H9 (cell line): Measurements from ENCODE around the gene KRT1. TPM values are rescaled to one million over a fixed set of nuclear protein-coding genes. Genes with fewer than 3 reads are reported as not detected.

Experiments used
- DNase-seq: peaks from one replicate; pipeline ENCODE4 v3.0.0-alpha.2; 2017
- H2AFZ ChIP-seq: one replicate; pipeline ENCODE4 v1.6.1; 2013; ENCODE audit warnings: mild to moderate bottlenecking, low read length, control low read depth, moderate library complexity
- H2AK5ac ChIP-seq: 2 replicates; pipeline ENCODE4 v1.6.1; 2013; ENCODE audit warnings: low read length, control low read depth, mixed read lengths; ENCODE audit not compliant: insufficient read length
- H2BK120ac ChIP-seq: one replicate; pipeline ENCODE4 v1.6.1; 2013; ENCODE audit warnings: low read depth, mild to moderate bottlenecking, low read length, control low read depth, inconsistent platforms; ENCODE audit not compliant: poor library complexity, severe bottlenecking
- H2BK12ac ChIP-seq: 2 replicates; pipeline ENCODE4 v1.6.1; 2013; ENCODE audit warnings: low read length, control low read depth, mixed read lengths, low read depth; ENCODE audit not compliant: insufficient read length
- H2BK15ac ChIP-seq: 2 replicates; pipeline ENCODE4 v1.6.1; 2013; ENCODE audit warnings: low read depth, low read length, control low read depth
- H2BK20ac ChIP-seq: one replicate; pipeline ENCODE4 v1.6.1; 2013; ENCODE audit warnings: low read depth, mild to moderate bottlenecking, low read length, control low read depth, inconsistent platforms; ENCODE audit not compliant: poor library complexity, severe bottlenecking
- H2BK5ac ChIP-seq: 2 replicates; pipeline ENCODE4 v1.6.1; 2013; ENCODE audit warnings: low read length, control low read depth, mixed read lengths; ENCODE audit not compliant: insufficient read length
- H3K14ac ChIP-seq: 2 replicates; pipeline ENCODE4 v1.6.1; 2013; ENCODE audit warnings: low read length, control low read depth; ENCODE audit not compliant: insufficient read depth
- H3K18ac ChIP-seq: 2 replicates; pipeline ENCODE4 v1.6.1; 2013; ENCODE audit warnings: low read depth, mild to moderate bottlenecking, mixed read lengths, low read length, control low read depth; ENCODE audit not compliant: insufficient read length
- H3K23ac ChIP-seq: 2 replicates; pipeline ENCODE4 v1.6.1; 2013; ENCODE audit warnings: low read length, control low read depth, mixed read lengths, low read depth; ENCODE audit not compliant: insufficient read length
- H3K23me2 ChIP-seq: 2 replicates; pipeline ENCODE4 v1.6.1; 2013; ENCODE audit warnings: low read depth, mild to moderate bottlenecking, mixed read lengths, low read length, control low read depth; ENCODE audit not compliant: insufficient read length, poor library complexity, severe bottlenecking
- H3K27ac ChIP-seq: 2 replicates; pipeline ENCODE4 v1.5.1; 2013; ENCODE audit warnings: low read length, control low read depth, mixed read lengths, low read depth; ENCODE audit not compliant: insufficient read length
- H3K27me3 ChIP-seq: 2 replicates; pipeline ENCODE4 v1.6.1; 2013; ENCODE audit warnings: low read length, control low read depth, inconsistent platforms; ENCODE audit not compliant: insufficient read depth
- H3K4ac ChIP-seq: 2 replicates; pipeline ENCODE4 v1.6.1; 2013; ENCODE audit warnings: low read depth, mild to moderate bottlenecking, control low read depth, inconsistent platforms, low read length, moderate library complexity
- H3K4me1 ChIP-seq: 2 replicates; pipeline ENCODE4 v1.6.1; 2013; ENCODE audit warnings: low read length, control low read depth, inconsistent platforms; ENCODE audit not compliant: insufficient read depth
- H3K4me2 ChIP-seq: 2 replicates; pipeline ENCODE4 v1.6.1; 2013; ENCODE audit warnings: low read length, control low read depth, mixed read lengths; ENCODE audit not compliant: insufficient read length, insufficient read depth
- H3K56ac ChIP-seq: 2 replicates; pipeline ENCODE4 v1.6.1; 2013; ENCODE audit warnings: low read depth, mild to moderate bottlenecking, mixed read lengths, low read length, control low read depth; ENCODE audit not compliant: insufficient read length
- H3K79me1 ChIP-seq: 2 replicates; pipeline ENCODE4 v1.6.1; 2013; ENCODE audit warnings: low read depth, mild to moderate bottlenecking, moderate library complexity, low read length, control low read depth, inconsistent platforms; ENCODE audit not compliant: insufficient read depth, poor library complexity, severe bottlenecking
- H3K79me2 ChIP-seq: 2 replicates; pipeline ENCODE4 v1.6.1; 2013; ENCODE audit warnings: low read length, control low read depth, inconsistent platforms; ENCODE audit not compliant: insufficient read depth
- H3K9ac ChIP-seq: 2 replicates; pipeline ENCODE4 v1.6.1; 2013; ENCODE audit warnings: low read length, control low read depth, mixed read lengths; ENCODE audit not compliant: insufficient read length; ENCODE audit errors: extremely low read depth
- H3K9me3 ChIP-seq: one replicate; pipeline ENCODE4 v1.6.1; 2013; ENCODE audit warnings: low read depth, low read length, inconsistent platforms; ENCODE audit not compliant: control insufficient read depth
- H3T11ph ChIP-seq: one replicate; pipeline ENCODE4 v1.6.1; 2013; ENCODE audit warnings: mild to moderate bottlenecking, low read length, control low read depth, inconsistent platforms
- H4K20me1 ChIP-seq: one replicate; pipeline ENCODE4 v1.6.1; 2013; ENCODE audit not compliant: control insufficient read depth, insufficient read length, insufficient read depth
- H4K5ac ChIP-seq: 2 replicates; pipeline ENCODE4 v1.6.1; 2013; ENCODE audit warnings: low read depth, mild to moderate bottlenecking, mixed read lengths, low read length, control low read depth; ENCODE audit not compliant: insufficient read length
- H4K8ac ChIP-seq: replicated peaks from 2 replicates; pipeline ENCODE4 v1.6.1; 2013; ENCODE audit warnings: low read length, control low read depth, mixed read lengths, low read depth; ENCODE audit not compliant: insufficient read length
- H4K91ac ChIP-seq: 2 replicates; pipeline ENCODE4 v1.6.1; 2013; ENCODE audit warnings: low read depth, mild to moderate bottlenecking, moderate library complexity, mixed read lengths, low read length, control low read depth; ENCODE audit not compliant: insufficient read length
- H3K27ac Mint-ChIP-seq, 3 experiments: 2 replicates in 2 of 3; 3 replicates in 1 of 3; pipeline ENCODE4 v1.8.0; 2020 to 2021; ENCODE audit warnings: mixed read lengths in 3 of 3, mild to moderate bottlenecking in 1 of 3, moderate library complexity in 1 of 3
- H3K27me3 Mint-ChIP-seq: 2 replicates; pipeline ENCODE4 v1.8.0; 2021; ENCODE audit warnings: low read depth, mild to moderate bottlenecking, moderate library complexity, mixed read lengths
- H3K36me3 Mint-ChIP-seq, 3 experiments: 2 replicates in 2 of 3; 3 replicates in 1 of 3; pipeline ENCODE4 v1.8.0; 2020 to 2021; ENCODE audit warnings: low read depth in 3 of 3, mixed read lengths in 3 of 3; ENCODE audit not compliant: insufficient read depth in 1 of 3
- H3K4me1 Mint-ChIP-seq, 2 experiments: 2 replicates each; pipeline ENCODE4 v1.8.0; 2020; ENCODE audit warnings: mixed read lengths in 2 of 2
- H3K4me3 Mint-ChIP-seq, 2 experiments: 2 replicates in 1 of 2; 3 replicates in 1 of 2; pipeline ENCODE4 v1.8.0; 2020 to 2021; ENCODE audit warnings: mild to moderate bottlenecking in 2 of 2, mixed read lengths in 2 of 2, moderate library complexity in 1 of 2
- H3K9me3 Mint-ChIP-seq, 2 experiments: 2 replicates in 1 of 2; 3 replicates in 1 of 2; pipeline ENCODE4 v1.8.0; 2020; ENCODE audit warnings: mild to moderate bottlenecking in 2 of 2, mixed read lengths in 2 of 2, moderate library complexity in 1 of 2
- CTCF ChIP-seq: fragments of 200-600 bp; sonication (generic); conservative IDR thresholded peaks from 3 replicates; pipeline ENCODE4 v1.8.0; 2021; ENCODE audit warnings: antibody characterized with exemption, mild to moderate bottlenecking
- WGBS: extraction: QIAGEN DNeasy Blood & Tissue Kit; methylation state at CpG from one replicate; pipeline ENCODE4 v1.1.7; 2013; ENCODE audit warnings: missing lambda C conversion rate, low lambda C conversion rate, mixed read lengths; ENCODE audit not compliant: insufficient read length; ENCODE audit errors: extremely low coverage; 5-methylcytosine and 5-hydroxymethylcytosine counted together
- total RNA-seq: library from RNA; stranded (reverse); gene quantifications from 2 replicates; pipeline ENCODE4 v1.2.1, GENCODE V29; 2021

KRT1 gene
- total RNA-seq, 1 experiment from 2014 or later, result not detected

GRCh38 chr12:52697058-52697582 lies 16.9 kb upstream of the KRT1 start:
- H3K9me3 Mint-ChIP-seq, result no peaks in the 10 kb centered on the region
- no peak overlapping the region for H2AFZ ChIP-seq
- H2BK12ac ChIP-seq, result no peak overlapping the region
- no peaks in the 10 kb centered on the region for H3K79me2 ChIP-seq
- no peak overlapping the region for H3K27ac ChIP-seq
- no peak overlapping the region for H3K18ac ChIP-seq
- H2BK5ac ChIP-seq, result no peak overlapping the region
- no peak overlapping the region for H4K5ac ChIP-seq
- H3K27ac Mint-ChIP-seq, result no peak overlapping the region
- no peak overlapping the region for H4K91ac ChIP-seq
- DNase-seq, result no peak
- no peaks in the 10 kb centered on the region for H3K79me1 ChIP-seq
- H3K4ac ChIP-seq, result no peak overlapping the region
- no peaks in the 10 kb centered on the region for H3K4me1 ChIP-seq
- H3K14ac ChIP-seq, result no peak overlapping the region
- no peak overlapping the region for H2BK20ac ChIP-seq
- peak; percentile 45; the same call in 2 of the 3 replicates for TF ChIP-seq CTCF
- H3K4me1 Mint-ChIP-seq, result peaks cover 13 to 14% of the 10 kb centered on the region in 2 experiments
- H3K23ac ChIP-seq, result no peak overlapping the region
- no peak overlapping the region for H3K56ac ChIP-seq
- no peak overlapping the region for H2BK120ac ChIP-seq
- H3K27me3 Mint-ChIP-seq, result peaks cover 30% of the 10 kb centered on the region
- H3K23me2 ChIP-seq, result no peaks in the 10 kb centered on the region
- H4K8ac ChIP-seq, result no peak overlapping the region
- no peak overlapping the region for H2AK5ac ChIP-seq
- H3T11ph ChIP-seq, result no peak overlapping the region
- H2BK15ac ChIP-seq, result no peak overlapping the region
- WGBS, result no CpG with 5 or more reads among the region's 2 CpGs
- H3K4me2 ChIP-seq, result no peak overlapping the region
- no peaks in the 10 kb centered on the region for H4K20me1 ChIP-seq
- H3K9ac ChIP-seq, result no peak overlapping the region
- no peaks in the 10 kb centered on the region for H3K9me3 ChIP-seq
- no peaks in the 10 kb centered on the region; the same call in 1 of the 2 replicates for H3K27me3 ChIP-seq
- no peak overlapping the region for H3K4me3 Mint-ChIP-seq
- H3K36me3 Mint-ChIP-seq, result no peaks in the 10 kb centered on the region
